Stomach (tissue), 9 donors: ENCODE measurements around the gene HTRA3. TPM values are rescaled to one million over a fixed set of nuclear protein-coding genes. Genes with fewer than 3 reads are reported as not detected.

Experiments
- DNase-seq, 2 donors: peaks; one replicate each; pipeline versions ENCODE4 v3.0.0 to v3.0.0-alpha.2; 2013 to 2019
- H3K27ac ChIP-seq, 5 donors: fragments of 200-600 bp in 4 of 5; sonication (generic) in 4 of 5; one replicate each; pipeline ENCODE4 v1.5.1; 2013 to 2019; ENCODE audit warnings: mild to moderate bottlenecking in 1 of 5, moderate library complexity in 1 of 5
- H3K27me3 ChIP-seq, 3 donors: fragments of 200-600 bp; sonication (generic); one replicate each; pipeline ENCODE4 v1.5.1; 2017 to 2019; ENCODE audit warnings: mixed run types in 1 of 3
- H3K36me3 ChIP-seq, 4 donors: fragments of 200-600 bp; sonication (generic); 1 replicate in 3 of 4; 2 replicates in 1 of 4; pipeline ENCODE4 v1.5.1; 2016 to 2019
- H3K4me1 ChIP-seq, 4 donors: fragments of 200-600 bp; sonication (generic); one replicate each; pipeline ENCODE4 v1.5.1; 2016 to 2019
- H3K4me3 ChIP-seq, 4 donors: fragments of 200-600 bp; sonication (generic) in 3 of 4; one replicate each; pipeline ENCODE4 v1.5.1; 2016 to 2019; ENCODE audit warnings: mild to moderate bottlenecking in 1 of 4
- H3K9me3 ChIP-seq, 4 donors: fragments of 200-600 bp; sonication (generic); one replicate each; pipeline ENCODE4 v1.5.1; 2016 to 2019
- EP300 ChIP-seq: sonication (generic); formaldehyde crosslinking; IDR thresholded peaks from one replicate; pipeline ENCODE4 v1.6.1; 2017; ENCODE audit warnings: antibody characterized with exemption
- POLR2A ChIP-seq, 4 donors: fragments of 450-650 bp; IDR thresholded peaks; one replicate each; pipeline ENCODE4 v1.6.1; 2016; ENCODE audit warnings: antibody characterized with exemption in 4 of 4, control low read depth in 2 of 4, mild to moderate bottlenecking in 1 of 4, moderate library complexity in 1 of 4
- POLR2AphosphoS5 ChIP-seq, 3 donors: sonication (generic); formaldehyde crosslinking; IDR thresholded peaks; one replicate each; pipeline ENCODE4 v1.6.1; 2016; ENCODE audit warnings: antibody characterized with exemption in 3 of 3
- WGBS, 5 donors: extraction: QIAGEN DNeasy Blood & Tissue Kit in 3 of 5; methylation state at CpG; one replicate each; pipeline versions ENCODE4 v1.1.5 to v1.1.7; 2013 to 2018; 5-methylcytosine and 5-hydroxymethylcytosine counted together
- intact Hi-C: fragments of 100-400 bp; cut with DNase I; formaldehyde crosslinking; loops from one replicate; pipeline ENCODE4 v1.15.1; 2023; ENCODE audit warnings: low total_unique reads
- polyA plus RNA-seq, 3 donors: library from polyadenylated mRNA; stranded (reverse); fragments of 200-250 nt; gene quantifications; one replicate each; pipeline ENCODE4 v1.2.3, GENCODE V29; 2013
- total RNA-seq, 5 donors: library from RNA; depleted of rRNA; stranded (reverse); fragments of >200 nt; gene quantifications; one replicate each; pipeline versions ENCODE4 v1.1.0 to v1.2.3, GENCODE V29; 2014 to 2016
- TF ChIP-seq, protein P1 (sequence below), 7 experiments: fragments of 450-650 bp in 4 of 7; fragments of 200-600 bp in 3 of 7; sonication (generic) in 3 of 7; IDR thresholded peaks; one replicate each; pipeline ENCODE4 v1.5.1; 2016 to 2019; ENCODE audit warnings: antibody characterized with exemption in 7 of 7, control low read depth in 2 of 7, mild to moderate bottlenecking in 1 of 7
- donor health status: healthy with polysubstance abuse.
- donor health status: Bipolar disorder and iron deficiency.
- donor health status: healthy.

Gene HTRA3
- total and polyA plus RNA-seq, 8 donors: 6.6 to 26.8 (median 15.9) TPM

DNA sequence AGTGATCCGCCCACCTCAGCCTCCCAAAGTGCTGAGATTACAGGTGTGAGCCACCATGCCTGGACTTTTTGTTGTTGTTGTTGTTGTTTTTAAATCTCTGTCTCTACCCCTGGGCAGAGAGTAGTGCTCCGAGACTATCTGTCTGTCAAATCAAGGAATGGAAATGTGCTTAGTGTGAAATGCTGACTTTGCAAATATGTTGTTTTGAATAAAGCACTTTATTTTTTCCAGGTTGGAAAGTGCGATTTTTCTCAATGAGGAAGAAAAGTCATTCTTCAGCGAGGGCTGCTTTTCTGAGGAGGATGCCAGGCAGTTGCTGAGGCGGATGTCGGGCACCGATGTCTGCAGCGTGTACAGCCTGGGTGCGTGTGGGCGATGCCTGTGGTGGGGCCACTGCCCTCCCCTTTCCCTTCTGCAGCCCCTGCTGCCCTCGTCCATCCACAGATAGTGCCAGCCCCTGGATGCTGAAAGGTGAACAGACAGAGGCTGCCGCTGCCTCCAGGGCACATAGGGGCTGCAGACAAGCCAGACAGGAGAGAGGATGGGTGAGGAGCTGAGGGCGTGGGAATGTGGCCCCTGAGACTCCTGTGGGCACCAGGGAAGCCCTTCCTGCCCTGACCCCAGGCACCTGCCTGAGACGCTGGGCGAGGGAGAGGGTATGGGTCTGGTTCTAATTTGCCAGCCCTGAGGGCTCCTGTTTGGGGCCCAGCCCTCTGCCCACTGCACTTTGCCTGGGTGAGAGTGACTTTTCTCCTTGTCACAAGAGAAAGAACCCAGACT, 46.8 kb upstream of the HTRA3 start:
- H3K4me3 ChIP-seq: no peak overlapping the region
- no peaks in the 10 kb centered on the region for H3K9me3 ChIP-seq
- H3K27ac ChIP-seq: no peak overlapping the region
- WGBS, 5 donors: 94 to 96% (median 95%) methylated on average over 13 to 15 of the region's 15 CpGs
- TF ChIP-seq, protein P1, sequence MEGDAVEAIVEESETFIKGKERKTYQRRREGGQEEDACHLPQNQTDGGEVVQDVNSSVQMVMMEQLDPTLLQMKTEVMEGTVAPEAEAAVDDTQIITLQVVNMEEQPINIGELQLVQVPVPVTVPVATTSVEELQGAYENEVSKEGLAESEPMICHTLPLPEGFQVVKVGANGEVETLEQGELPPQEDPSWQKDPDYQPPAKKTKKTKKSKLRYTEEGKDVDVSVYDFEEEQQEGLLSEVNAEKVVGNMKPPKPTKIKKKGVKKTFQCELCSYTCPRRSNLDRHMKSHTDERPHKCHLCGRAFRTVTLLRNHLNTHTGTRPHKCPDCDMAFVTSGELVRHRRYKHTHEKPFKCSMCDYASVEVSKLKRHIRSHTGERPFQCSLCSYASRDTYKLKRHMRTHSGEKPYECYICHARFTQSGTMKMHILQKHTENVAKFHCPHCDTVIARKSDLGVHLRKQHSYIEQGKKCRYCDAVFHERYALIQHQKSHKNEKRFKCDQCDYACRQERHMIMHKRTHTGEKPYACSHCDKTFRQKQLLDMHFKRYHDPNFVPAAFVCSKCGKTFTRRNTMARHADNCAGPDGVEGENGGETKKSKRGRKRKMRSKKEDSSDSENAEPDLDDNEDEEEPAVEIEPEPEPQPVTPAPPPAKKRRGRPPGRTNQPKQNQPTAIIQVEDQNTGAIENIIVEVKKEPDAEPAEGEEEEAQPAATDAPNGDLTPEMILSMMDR (IDR thresholded peaks at IDR 0.05): no peak
- TF ChIP-seq POLR2AphosphoS5 (IDR thresholded peaks at IDR 0.05): no peak
- TF ChIP-seq POLR2A (IDR thresholded peaks at IDR 0.05): no peak
- intact Hi-C loops: no loop called here
- H3K27me3 ChIP-seq: no peaks in the 10 kb centered on the region
- H3K4me1 ChIP-seq: peaks cover 13 to 43% (median 20%) of the 10 kb centered on the region in 4 donors
- peaks cover 30 to 89% (median 72%) of the 10 kb centered on the region in 4 donors for H3K36me3 ChIP-seq
- DNase-seq: no peak

DNA sequence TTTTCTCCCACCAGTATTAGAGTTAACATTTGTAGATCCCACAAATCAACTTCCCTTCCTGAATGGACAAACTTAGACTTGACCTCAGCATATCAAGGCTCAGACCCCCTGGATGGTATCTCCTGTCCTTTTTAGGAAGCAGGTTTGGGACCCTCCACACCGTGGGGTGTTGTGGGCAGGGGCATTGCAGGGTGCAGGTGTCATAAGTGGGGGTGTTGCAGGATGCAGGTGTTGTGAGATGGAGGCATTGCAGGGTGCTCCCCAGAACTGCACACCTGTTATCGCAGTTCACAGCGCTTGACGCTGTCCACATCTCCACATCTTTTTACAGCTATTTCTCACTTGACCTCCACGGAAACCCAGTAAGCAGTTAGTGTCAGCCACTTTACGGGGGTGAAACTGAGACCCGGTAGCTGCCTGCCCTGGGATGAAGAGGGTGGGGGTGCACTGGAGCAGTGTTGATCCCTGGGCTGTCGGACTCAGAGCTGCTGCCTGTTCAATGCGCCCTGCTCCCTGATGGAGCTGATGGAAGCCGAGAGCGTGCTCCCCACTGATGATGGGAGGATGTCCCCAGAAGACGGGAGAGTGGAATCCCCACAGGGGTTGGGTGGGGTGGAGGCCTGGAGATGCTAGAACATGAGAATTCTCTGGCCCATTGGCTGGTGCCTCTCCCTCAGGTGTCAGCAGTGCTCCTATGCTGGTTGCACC, 45.1 kb upstream of the HTRA3 start:
- WGBS, 5 donors: 85 to 92% (median 89%) methylated on average over 11 to 12 of the region's 12 CpGs
- peaks cover 26 to 59% (median 33%) of the 10 kb centered on the region in 4 donors for H3K4me1 ChIP-seq
- H3K27me3 ChIP-seq: no peaks in the 10 kb centered on the region
- no peak overlapping the region for H3K27ac ChIP-seq
- TF ChIP-seq POLR2A (IDR thresholded peaks at IDR 0.05) (no peak), EP300 (no peak), POLR2AphosphoS5 (IDR thresholded peaks at IDR 0.05) (no peak)
- TF ChIP-seq, protein P1 (IDR thresholded peaks at IDR 0.05): no peak
- intact Hi-C loops: no loop called here
- no peak for DNase-seq
- H3K4me3 ChIP-seq: no peak overlapping the region
- H3K36me3 ChIP-seq: peaks cover 33 to 77% (median 58%) of the 10 kb centered on the region in 4 donors
- no peaks in the 10 kb centered on the region for H3K9me3 ChIP-seq

DNA sequence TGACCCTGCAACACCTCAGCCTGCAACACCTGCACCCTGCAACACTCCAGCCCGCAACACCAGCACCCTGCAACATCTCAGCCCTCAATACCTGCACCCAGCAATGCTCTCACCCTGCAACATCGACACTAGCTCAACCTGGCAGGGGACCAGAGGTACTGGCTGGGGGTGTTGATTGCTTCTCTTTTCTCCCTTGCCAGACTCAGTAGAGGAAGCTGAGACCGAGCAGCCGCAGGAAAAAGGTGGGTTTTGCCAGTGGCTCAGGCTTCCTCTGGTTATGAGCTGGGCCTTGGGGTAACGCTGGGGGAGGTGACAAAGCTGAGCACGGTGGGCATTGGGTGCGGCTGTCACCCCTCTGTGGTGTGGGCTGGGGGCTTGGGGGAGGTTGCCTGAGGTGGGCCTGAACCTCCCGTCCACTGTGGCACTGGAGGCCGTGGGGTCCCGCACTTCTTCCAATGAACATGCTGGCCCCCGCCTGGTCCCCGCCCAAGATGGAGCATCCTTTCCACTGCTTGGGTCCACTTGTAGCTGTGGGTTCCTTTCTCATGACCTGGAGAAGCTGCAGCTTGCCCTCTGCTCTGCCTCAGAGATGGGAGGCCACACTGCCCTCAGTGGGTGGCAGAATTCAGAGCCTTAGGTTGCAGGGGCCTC, 44.5 kb upstream of the HTRA3 start:
- Histone ChIP-seq H3K4me3 (no peak overlapping the region), H3K4me1 (peaks cover 26 to 60% (median 33%) of the 10 kb centered on the region in 4 donors), H3K27ac (peak overlapping the region in 2 of 5 donors; percentile 4 to 74), H3K9me3 (no peaks in the 10 kb centered on the region), H3K27me3 (no peaks in the 10 kb centered on the region), H3K36me3 (peaks cover 31 to 70% (median 51%) of the 10 kb centered on the region in 4 donors)
- TF ChIP-seq EP300 (no peak), POLR2A (IDR thresholded peaks at IDR 0.05) (no peak), POLR2AphosphoS5 (IDR thresholded peaks at IDR 0.05) (no peak)
- TF ChIP-seq, protein P1 (IDR thresholded peaks at IDR 0.05): no peak
- intact Hi-C loops: no loop called here
- 61 to 82% (median 76%) methylated on average over 5 to 12 of the region's 12 CpGs for WGBS, 5 donors
- no peak for DNase-seq

DNA sequence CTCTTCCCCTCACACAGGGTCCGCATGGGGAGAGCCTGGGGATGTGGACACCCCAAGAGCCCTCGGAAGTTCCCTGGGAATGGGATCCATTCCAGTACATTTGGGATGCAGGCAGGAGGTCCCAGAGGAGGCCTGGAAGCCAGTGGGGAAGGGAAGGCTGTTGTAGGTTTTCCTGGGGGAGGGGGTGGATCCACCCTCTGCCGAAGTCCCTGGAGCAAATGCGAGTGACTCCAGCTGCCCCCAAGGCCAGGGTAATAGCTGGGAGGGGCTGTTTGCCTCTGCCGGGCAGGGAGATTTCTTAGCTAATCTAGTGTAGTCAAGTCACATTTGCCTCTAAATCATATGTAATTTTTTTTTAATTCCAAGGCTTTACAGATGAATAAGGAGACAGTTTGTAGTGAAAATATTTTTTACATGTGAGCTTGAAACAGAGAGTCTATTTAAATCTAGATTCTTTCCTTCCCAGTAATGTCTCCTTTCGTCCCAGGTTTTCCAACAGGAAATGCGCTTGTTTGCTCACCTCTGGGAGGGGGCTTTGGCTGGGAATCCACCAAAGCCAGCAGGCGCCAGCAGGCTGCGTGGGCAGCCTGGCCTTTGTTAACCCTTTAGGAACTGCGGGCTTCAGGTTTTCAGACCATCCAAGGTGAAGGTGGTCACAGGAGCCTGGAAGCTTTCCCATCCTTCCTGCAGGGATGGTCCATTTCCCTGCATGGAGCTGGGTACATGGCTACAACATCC, 43.7 kb upstream of the HTRA3 start:
- WGBS, 5 donors: 31 to 56% (median 38%) methylated on average over 10 of the region's 10 CpGs
- peak in 1 of 2 donors; percentile 58 for DNase-seq

More for the DNA sequence above, 43.7 kb upstream of the HTRA3 start:
- Histone ChIP-seq H3K4me3 (no peak overlapping the region), H3K27ac (peak overlapping the region in 2 of 5 donors; percentile 4 to 74), H3K27me3 (no peaks in the 10 kb centered on the region), H3K9me3 (no peaks in the 10 kb centered on the region), H3K36me3 (peaks cover 27 to 63% (median 44%) of the 10 kb centered on the region in 4 donors), H3K4me1 (peaks cover 26 to 52% (median 33%) of the 10 kb centered on the region in 4 donors)
- peak in 1 of 3 donors; percentile 6 for TF ChIP-seq POLR2AphosphoS5 (IDR thresholded peaks at IDR 0.05)
- TF ChIP-seq, protein P1 (IDR thresholded peaks at IDR 0.05): no peak
- intact Hi-C loops: no loop called here
